Measurements from ENCODE around the gene PGM2L1.

GRCh38 chr11:74438681-74439080 lies 40.4 kb upstream of the PGM2L1 start:
- TF ChIP-seq POLR2A (IDR thresholded peaks at IDR 0.05) (no peak), CTCF (IDR thresholded peaks at IDR 0.05) (no peak), EP300 (IDR thresholded peaks at IDR 0.05) (no peak), POLR2AphosphoS5 (IDR thresholded peaks at IDR 0.05) (no peak)

All from stomach (tissue), 4 donors.